Measurements from ENCODE around the gene CD6. TPM values are rescaled to one million over a fixed set of nuclear protein-coding genes. Genes with fewer than 3 reads are reported as not detected.

The CD6 gene
- polyA plus RNA-seq, 1 donor (not counting 4 experiments of a cell fraction or from before 2014, with no cell fraction given): 0.03 TPM

DNA sequence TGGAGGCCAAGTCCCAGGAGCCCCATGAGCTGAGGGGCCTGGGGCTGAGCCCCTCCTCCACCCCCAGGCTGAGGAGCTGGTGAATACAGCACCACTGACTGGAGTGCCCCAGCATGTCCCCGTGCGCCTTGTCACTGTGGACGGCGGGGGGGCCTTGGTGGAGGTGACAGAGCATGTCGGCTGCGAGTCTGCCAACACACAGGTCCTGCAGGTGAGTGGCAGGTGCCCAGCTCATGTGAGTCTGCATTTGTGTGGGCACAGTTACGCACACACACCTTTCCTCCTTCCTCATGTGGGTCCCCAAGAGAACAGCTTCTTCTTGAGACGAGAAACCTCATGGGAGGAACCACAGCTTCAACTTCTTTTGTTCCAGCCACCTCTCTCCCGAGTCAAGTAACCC lies 39.6 kb upstream of the CD6 start:
- Histone ChIP-seq H3K4me2 (ENCODE audit: control insufficient read depth, extremely low read depth, insufficient read depth, low read depth, low read length) (no peak overlapping the region), H3K27ac (ENCODE audit: control insufficient read depth, insufficient read depth, low read length) (no peak overlapping the region), H3K4me1 (ENCODE audit: control insufficient read depth, extremely low read depth, insufficient read depth, low read length) (no peaks in the 10 kb centered on the region), H3K9me1 (ENCODE audit: control insufficient read depth, extremely low read depth, insufficient read depth, low read length) (no peaks in the 10 kb centered on the region), H3K9me3 (ENCODE audit: control insufficient read depth, low read depth, low read length) (no peaks in the 10 kb centered on the region), H2AFZ (ENCODE audit: control insufficient read depth, low read length) (no peak overlapping the region), H3K36me3 (ENCODE audit: control insufficient read depth in 2 of 2, extremely low read depth in 1 of 2, insufficient read depth in 2 of 2, low read length in 2 of 2) (peaks cover 12 to 40% of the 10 kb centered on the region in 2 experiments), H4K20me1 (ENCODE audit: control insufficient read depth, extremely low read depth, insufficient read depth, low read length) (no peaks in the 10 kb centered on the region), H3K4me3 (ENCODE audit: control insufficient read depth in 2 of 3, extremely low read depth in 1 of 3, insufficient read depth in 2 of 3, low read depth in 1 of 3, low read length in 3 of 3) (no peak overlapping the region), H3K79me2 (ENCODE audit: control insufficient read depth, insufficient read depth, low read length) (no peaks in the 10 kb centered on the region), H3K27me3 (ENCODE audit: control insufficient read depth, extremely low read depth, insufficient read depth, low read length) (no peaks in the 10 kb centered on the region), H3K9ac (ENCODE audit: control insufficient read depth, extremely low read depth, insufficient read depth, low read length) (no peak overlapping the region)
- dilution Hi-C loops (cut with MboI; ENCODE audit: extremely low pct_ligation_motif_present, low sequenced_read_pairs): no loop called here
- no peak for DNase-seq (ENCODE audit: low read depth, low spot score)
- TF ChIP-seq EZH2 (IDR thresholded peaks at IDR 0.05; ENCODE audit: low read length): no peak
- TF ChIP-seq, protein P1, sequence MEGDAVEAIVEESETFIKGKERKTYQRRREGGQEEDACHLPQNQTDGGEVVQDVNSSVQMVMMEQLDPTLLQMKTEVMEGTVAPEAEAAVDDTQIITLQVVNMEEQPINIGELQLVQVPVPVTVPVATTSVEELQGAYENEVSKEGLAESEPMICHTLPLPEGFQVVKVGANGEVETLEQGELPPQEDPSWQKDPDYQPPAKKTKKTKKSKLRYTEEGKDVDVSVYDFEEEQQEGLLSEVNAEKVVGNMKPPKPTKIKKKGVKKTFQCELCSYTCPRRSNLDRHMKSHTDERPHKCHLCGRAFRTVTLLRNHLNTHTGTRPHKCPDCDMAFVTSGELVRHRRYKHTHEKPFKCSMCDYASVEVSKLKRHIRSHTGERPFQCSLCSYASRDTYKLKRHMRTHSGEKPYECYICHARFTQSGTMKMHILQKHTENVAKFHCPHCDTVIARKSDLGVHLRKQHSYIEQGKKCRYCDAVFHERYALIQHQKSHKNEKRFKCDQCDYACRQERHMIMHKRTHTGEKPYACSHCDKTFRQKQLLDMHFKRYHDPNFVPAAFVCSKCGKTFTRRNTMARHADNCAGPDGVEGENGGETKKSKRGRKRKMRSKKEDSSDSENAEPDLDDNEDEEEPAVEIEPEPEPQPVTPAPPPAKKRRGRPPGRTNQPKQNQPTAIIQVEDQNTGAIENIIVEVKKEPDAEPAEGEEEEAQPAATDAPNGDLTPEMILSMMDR (optimal IDR thresholded peaks at IDR 0.05 in 1 of 3, IDR thresholded peaks at IDR 0.05 in 1 of 3, conservative IDR thresholded peaks at IDR 0.05 in 1 of 3; ENCODE audit: extremely low read depth in 1 of 3, insufficient read depth in 2 of 3, low read length in 3 of 3): no peak
- FAIRE-seq: no peak

DNA sequence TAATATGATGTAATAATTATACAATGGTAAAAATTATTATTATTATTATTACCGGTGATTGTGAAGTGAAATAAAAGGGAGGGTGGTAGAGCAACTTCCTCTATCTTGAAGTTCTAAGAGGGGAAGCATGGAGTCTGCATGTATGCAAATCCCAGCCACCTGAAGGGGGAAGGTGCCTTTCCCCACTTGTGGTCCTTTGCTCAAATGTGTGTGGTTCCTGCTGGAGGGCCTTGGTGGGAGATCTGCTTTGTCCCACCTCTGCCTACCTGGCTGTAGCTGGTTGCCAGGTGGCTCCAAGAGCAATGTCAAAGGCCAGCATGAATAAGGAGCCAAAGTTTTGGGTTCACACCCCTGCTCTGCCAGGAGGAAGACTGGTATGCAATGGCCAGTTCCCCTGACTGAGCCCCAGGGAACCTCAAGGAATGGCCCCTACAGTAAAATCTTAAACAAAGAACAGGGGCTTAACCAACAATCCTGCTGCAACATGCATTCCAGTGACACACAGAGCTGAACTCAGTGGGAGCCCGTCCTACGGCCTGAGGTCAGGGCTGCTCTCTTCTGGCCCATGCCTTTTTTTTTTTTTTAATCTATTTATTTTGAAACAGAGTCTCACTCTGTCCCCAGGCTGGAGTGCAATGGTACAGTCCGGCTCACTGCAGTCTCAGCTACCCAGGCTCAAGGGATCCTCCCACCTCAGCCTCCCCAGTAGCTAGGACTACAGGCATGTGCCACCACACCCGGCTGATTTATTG lies 38.7 kb upstream of the CD6 start:
- no peak overlapping the region for H3K4me2 ChIP-seq (ENCODE audit: control insufficient read depth, extremely low read depth, insufficient read depth, low read depth, low read length)
- no peaks in the 10 kb centered on the region for H3K4me1 ChIP-seq (ENCODE audit: control insufficient read depth, extremely low read depth, insufficient read depth, low read length)
- no peaks in the 10 kb centered on the region for H3K9me3 ChIP-seq (ENCODE audit: control insufficient read depth, low read depth, low read length)
- H3K36me3 ChIP-seq (ENCODE audit: control insufficient read depth in 2 of 2, extremely low read depth in 1 of 2, insufficient read depth in 2 of 2, low read length in 2 of 2): peaks cover 12 to 42% of the 10 kb centered on the region in 2 experiments
- DNase-seq (ENCODE audit: low read depth, low spot score) (no peak), FAIRE-seq (no peak)
- H3K9ac ChIP-seq (ENCODE audit: control insufficient read depth, extremely low read depth, insufficient read depth, low read length): no peak overlapping the region
- no peak for TF ChIP-seq EZH2 (IDR thresholded peaks at IDR 0.05; ENCODE audit: low read length)
- TF ChIP-seq, protein P1 (optimal IDR thresholded peaks at IDR 0.05 in 1 of 3, IDR thresholded peaks at IDR 0.05 in 1 of 3, conservative IDR thresholded peaks at IDR 0.05 in 1 of 3; ENCODE audit: extremely low read depth in 1 of 3, insufficient read depth in 2 of 3, low read length in 3 of 3): no peak
- no peaks in the 10 kb centered on the region for H3K79me2 ChIP-seq (ENCODE audit: control insufficient read depth, insufficient read depth, low read length)
- H3K27me3 ChIP-seq (ENCODE audit: control insufficient read depth, extremely low read depth, insufficient read depth, low read length): no peaks in the 10 kb centered on the region
- no peaks in the 10 kb centered on the region for H4K20me1 ChIP-seq (ENCODE audit: control insufficient read depth, extremely low read depth, insufficient read depth, low read length)
- dilution Hi-C loops (cut with MboI; ENCODE audit: extremely low pct_ligation_motif_present, low sequenced_read_pairs): no loop called here
- no peak overlapping the region for H3K27ac ChIP-seq (ENCODE audit: control insufficient read depth, insufficient read depth, low read length)
- H3K4me3 ChIP-seq (ENCODE audit: control insufficient read depth in 2 of 3, extremely low read depth in 1 of 3, insufficient read depth in 2 of 3, low read depth in 1 of 3, low read length in 3 of 3): no peak overlapping the region
- H2AFZ ChIP-seq (ENCODE audit: control insufficient read depth, low read length): no peak overlapping the region
- no peaks in the 10 kb centered on the region for H3K9me1 ChIP-seq (ENCODE audit: control insufficient read depth, extremely low read depth, insufficient read depth, low read length)

Measured in keratinocyte (primary cell).